SK-N-SH treated with all-trans-retinoic acid at 6 μM for 48 hours (cell line): ENCODE measurements around the gene NUP153.

Source experiments
- BACH2 ChIP-seq: fragments of 250-450 bp; sonication (Bioruptor Pico); IDR thresholded peaks from 2 replicates; pipeline ENCODE4 v1.9.0; 2021; ENCODE audit warnings: mild to moderate bottlenecking, borderline replicate concordance
- ISL1 ChIP-seq: fragments of 250-450 bp; sonication (Bioruptor Pico); IDR thresholded peaks from 2 replicates; pipeline ENCODE4 v2.1.2; 2022; ENCODE audit warnings: mild to moderate bottlenecking, moderate library complexity
- OSR1 ChIP-seq: fragments of 250-450 bp; sonication (Bioruptor Pico); IDR thresholded peaks from 2 replicates; pipeline ENCODE4 v1.8.0; 2022; ENCODE audit warnings: moderate library complexity, mild to moderate bottlenecking, inconsistent platforms
- PPARA ChIP-seq: fragments of 250-450 bp; sonication (Bioruptor Pico); IDR thresholded peaks from 2 replicates; pipeline ENCODE4 v1.5.0; 2020; ENCODE audit warnings: mild to moderate bottlenecking, borderline replicate concordance
- TOX ChIP-seq: fragments of 250-450 bp; sonication (Bioruptor Pico); IDR thresholded peaks from 2 replicates; pipeline ENCODE4 v1.8.0; 2021; ENCODE audit warnings: mild to moderate bottlenecking, moderate library complexity, borderline replicate concordance
- ZFP3 ChIP-seq: fragments of 250-450 bp; sonication (Bioruptor Pico); IDR thresholded peaks from 2 replicates; pipeline ENCODE4 v1.5.0; 2020; ENCODE audit warnings: mild to moderate bottlenecking, moderate library complexity

DNA sequence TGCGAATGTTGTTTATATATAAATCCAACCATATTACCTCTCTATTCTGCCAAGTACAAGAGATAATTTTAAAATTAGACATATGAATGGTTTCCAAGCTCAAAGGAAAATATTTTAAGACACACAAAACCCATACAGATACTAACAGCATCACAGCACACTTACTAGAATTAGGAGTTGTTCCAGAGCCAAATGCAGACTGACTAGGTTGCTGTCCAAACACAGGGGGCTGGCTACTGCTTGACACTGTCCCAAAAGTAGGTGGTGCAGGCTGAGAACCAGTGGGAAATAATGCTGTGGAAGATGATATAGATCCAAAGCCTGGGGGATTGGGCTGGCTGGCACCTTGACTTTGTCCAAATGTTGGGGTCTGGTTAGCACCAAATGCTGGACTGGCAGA is 82.3 kb downstream of the NUP153 start:
- TF ChIP-seq PPARA = no peak
- TF ChIP-seq ISL1 (CRISPR knock-in tag) = no peak
- no peak for TF ChIP-seq TOX
- TF ChIP-seq OSR1 (CRISPR knock-in tag) = no peak
- no peak for TF ChIP-seq ZFP3 (CRISPR knock-in tag)
- no peak for TF ChIP-seq BACH2 (CRISPR knock-in tag)
